HG03520 (cell line): ENCODE measurements around the gene SLC22A14.
"Not testable (repeated sequence)": the region's sequence is repeated elsewhere in the genome, so short reads cannot be mapped to it uniquely, and the experiment has no call there.

Source experiments
- ATAC-seq: cut with Tn5 transposase; IDR thresholded peaks from one replicate; pipeline ENCODE4 v1.9.1; 2021; ENCODE audit warnings: mild to moderate bottlenecking, moderate library complexity; ENCODE audit not compliant: unreplicated experiment

The SLC22A14 gene

GRCh38 chr3:38268522-38268921, 13.6 kb upstream of the SLC22A14 start:
- no peak for ATAC-seq

DNA sequence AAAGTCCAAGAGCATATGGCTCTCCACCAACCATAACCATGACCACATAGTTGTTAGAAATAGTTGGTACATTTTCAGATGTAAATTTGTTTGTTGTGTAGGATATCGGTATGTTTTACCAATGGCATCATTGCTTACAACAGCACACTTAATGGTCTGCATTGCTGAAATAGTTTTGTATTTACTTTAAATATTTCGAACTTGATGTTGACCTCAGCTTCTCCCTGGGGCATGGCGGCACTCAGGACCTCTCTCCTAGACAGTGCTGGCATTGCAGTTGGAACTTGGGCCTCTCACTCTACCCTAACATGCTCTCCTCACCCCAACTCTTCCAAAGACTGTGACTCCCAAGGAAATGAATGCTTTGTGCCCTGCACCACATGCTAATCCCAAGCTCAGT, 11.5 kb upstream of the SLC22A14 start:
- ATAC-seq, result no peak

DNA sequence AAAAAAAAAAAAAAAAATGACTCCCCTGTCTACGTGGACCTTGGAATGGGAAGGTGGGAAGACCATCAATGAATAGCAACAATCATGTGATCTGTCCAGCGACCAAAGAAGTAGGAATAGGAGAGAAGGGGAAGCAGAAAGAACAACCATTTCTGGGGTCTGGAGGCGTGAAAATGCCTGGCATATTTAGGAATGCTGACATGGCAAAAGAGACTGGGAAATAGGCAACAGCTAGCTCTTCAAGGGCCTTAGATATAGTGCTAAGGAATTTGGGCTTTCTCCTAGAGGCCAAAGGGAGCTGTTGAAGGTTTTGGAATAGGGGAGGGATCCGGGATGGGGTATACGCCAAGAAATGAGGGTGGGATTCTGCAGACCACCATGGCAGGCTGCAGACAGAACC, 10.5 kb upstream of the SLC22A14 start:
- ATAC-seq, result no peak

- no peak for ATAC-seq
Observed at GRCh38 chr3:38274864-38275649, 7.0 kb upstream of the SLC22A14 start.

- no peak for ATAC-seq
Observed at GRCh38 chr3:38275658-38276057, 6.4 kb upstream of the SLC22A14 start.

GRCh38 chr3:38276081-38276916, 5.8 kb upstream of the SLC22A14 start:
- no peak for ATAC-seq

DNA sequence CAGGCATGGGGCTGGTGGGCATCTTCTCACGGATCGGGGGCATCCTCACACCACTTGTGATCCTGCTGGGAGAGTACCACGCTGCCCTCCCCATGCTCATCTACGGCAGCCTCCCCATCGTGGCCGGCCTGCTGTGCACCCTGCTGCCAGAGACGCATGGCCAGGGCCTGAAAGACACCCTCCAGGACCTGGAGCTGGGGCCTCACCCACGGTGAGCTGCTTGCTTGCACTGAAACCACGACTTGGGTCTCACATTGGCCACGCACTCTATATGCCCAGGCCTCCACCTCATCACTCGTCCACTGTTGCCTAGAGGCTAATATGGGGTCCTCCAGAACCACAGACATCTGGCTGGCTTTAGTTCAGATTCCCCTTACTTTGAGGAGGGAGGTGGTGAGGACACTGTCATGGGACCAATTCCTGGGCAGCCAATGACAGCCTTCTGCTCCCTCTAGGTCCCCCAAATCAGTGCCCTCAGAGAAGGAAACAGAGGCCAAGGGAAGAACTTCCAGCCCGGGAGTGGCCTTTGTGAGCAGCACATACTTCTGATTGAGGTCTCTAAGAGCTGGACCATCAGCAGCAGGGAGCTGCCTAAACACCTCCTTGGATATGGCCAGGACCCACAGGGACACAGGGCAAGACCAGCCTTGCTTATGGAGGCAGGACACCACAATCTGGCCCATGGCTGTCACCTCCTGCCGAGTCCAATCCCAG, 5.0 kb upstream of the SLC22A14 start:
- ATAC-seq, result no peak

DNA sequence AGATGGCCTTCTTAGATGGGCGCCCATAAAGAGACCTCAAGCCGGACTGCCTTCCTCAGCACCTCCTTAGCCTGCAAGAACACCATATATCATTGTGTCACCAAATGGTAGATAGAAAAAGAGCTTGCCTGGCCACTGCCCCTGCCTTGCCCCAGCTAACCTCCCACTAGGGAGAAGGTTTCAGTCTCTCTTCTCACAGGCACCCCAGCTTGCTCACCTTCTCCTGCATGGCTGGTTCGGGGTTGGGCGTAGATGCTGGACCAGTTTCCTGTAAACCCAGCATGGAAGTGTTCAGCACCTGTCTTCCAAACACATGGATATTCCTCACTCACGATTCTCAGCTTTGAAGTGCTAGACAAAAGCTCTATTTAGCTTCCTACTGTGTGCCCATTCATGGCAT, 3.3 kb upstream of the SLC22A14 start:
- no peak for ATAC-seq

GRCh38 chr3:38283810-38284755, 2.0 kb downstream of the SLC22A14 start:
- no peak for ATAC-seq

DNA sequence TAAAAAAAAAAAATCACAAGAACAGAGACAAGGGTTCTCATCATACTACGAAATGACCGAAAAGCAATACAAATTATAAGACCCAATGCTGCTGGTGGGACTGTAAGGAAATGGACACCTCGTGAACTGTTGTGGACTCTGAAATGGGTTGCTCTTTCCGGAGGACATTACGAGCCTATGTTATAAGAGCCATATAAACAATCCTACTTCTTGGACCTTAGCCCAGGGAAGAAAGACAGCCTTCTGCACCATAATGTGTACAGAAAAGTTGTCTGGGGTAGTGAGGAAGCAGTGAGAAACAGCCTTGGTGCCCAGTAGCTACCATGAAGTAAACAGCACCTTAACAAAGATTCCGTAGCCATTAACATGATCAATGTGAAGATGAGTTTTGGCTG, 2.7 kb downstream of the SLC22A14 start:
- ATAC-seq, result no peak

GRCh38 chr3:38289286-38290217, 7.5 kb downstream of the SLC22A14 start:
- ATAC-seq, result not testable (repeated sequence)

DNA sequence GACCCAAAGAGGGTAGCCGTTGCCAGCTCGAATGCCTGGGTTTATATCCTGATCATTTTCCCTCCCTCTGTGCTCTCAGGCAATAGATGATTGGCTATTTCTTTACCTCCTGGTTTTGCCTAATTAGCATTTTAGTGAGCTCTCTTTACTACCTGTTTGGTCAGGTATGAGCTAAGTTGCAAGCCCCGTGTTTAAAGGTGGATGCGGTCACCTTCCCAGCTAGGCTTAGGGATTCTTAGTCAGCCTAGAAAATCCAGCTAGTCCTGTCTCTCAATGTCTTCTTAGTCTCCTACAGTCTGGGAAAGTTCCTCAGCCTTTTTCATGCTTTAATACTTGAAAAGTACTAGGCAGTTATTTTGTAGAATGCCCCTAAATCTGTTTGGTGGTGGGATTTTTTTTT, 15.0 kb downstream of the SLC22A14 start:
- not testable (repeated sequence) for ATAC-seq

DNA sequence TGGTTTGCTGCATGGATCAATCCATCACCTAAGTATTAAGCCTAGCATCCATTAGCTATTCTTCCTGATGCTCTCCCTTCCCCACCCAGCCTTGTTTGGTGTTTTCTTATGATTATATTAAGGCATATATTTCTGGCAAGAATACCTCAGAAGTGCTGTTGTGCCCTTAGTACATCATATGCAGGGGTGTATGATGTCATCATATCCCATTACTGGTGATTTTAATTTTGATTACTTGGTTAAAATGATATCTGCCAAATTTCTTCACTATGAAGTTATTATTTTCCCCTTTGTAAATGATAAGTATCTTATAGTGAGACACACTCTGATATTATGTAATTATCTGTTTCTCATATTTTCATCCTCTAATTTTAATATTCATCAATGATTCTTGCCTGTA, 15.4 kb downstream of the SLC22A14 start:
- no peak for ATAC-seq

DNA sequence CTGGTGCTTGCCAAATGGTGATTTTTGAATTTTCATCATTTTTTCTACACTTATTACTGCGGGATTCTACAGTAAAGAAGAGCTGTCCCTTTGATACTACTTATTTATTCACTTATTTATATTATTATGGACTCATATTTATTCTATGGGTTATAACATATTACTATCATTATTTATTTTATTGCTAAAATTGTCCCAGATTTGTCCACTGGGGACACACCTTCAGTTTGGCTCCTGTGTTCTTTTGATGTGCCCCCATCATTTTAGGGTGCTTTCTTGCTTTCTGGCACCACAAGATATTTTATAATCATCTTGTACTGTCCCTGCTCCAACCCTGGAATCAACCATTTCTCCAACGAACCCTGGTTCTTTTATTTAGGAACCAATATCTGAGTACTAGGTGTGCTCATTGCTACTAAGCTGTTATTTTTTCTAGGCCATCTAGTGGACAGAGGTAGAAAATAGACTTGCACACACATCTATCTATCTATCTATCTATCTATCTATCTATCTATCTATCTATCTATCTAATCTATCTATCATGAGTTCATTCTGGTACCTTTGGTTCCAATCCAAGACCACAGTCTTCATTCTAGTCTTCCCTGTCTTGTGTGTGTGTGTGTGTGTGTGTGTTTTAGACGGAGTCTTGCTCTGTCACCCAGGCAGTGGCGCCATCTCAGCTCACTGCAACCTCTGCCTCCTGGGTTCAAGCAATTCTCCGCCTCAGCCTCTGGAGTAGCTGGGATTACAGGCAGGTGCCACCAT, 16.0 kb downstream of the SLC22A14 start:
- no peak for ATAC-seq

- ATAC-seq, result no peak
Observed at GRCh38 chr3:38306941-38307340, 24.8 kb downstream of the SLC22A14 start.

DNA sequence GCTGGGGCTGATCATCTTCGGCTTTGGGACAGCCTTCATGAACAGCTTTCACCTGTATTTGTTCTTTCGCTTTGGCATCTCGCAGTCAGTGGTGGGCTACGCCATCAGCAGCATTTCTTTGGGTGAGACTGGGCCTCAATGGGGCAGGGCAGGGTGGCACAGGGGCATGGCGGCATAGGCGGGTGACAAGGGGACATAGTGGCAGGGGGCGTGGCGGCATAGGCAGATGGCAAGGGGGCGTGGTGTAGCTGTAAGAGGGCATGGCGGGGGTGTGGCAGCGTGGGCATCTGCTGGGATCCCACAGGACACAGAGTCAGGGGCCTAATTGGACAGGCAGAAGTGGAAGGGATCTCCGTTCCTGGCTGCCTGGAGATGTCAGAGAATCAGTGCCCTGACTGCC, 25.5 kb downstream of the SLC22A14 start:
- no peak for ATAC-seq

DNA sequence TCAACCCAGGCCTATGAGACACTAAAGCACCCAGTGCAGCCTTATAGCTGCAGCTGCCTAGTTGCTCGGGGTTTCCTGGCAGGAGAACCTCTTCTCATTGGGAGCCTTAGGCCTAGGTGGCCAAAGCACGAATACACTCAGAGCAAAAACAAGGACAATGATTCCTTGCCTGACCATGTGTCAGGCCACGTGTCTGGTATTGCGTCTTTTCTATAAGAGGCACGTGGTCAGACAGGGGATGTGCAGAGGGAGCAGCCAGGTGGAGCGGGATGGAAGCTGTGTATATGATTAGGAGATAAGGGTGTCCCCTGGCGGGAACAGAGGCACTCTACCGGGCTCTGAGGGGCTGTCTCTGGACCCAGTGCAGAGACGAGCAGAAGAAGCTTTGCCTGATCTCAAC, 26.4 kb downstream of the SLC22A14 start:
- no peak for ATAC-seq

DNA sequence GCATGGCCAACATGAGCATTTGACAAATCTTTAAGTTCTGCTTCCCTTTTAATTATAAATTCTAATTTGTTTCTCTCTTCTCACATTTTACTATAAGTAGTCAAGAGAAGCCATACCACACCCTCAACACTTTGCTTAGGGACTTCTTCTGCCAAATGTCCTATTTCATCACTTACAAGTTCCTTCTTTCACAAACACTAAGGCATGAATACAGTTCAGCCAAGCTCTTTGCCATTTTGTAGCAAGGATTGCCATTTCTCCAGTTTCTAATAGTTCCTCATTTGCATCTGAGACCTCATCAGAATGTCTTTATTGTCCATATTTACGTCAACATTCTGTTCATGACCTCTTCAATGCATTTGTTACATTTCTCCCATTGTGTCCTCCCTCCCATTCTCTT, 29.4 kb downstream of the SLC22A14 start:
- ATAC-seq, result no peak

- no peak for ATAC-seq
Observed at GRCh38 chr3:38311941-38312340, 29.8 kb downstream of the SLC22A14 start.
